Spinal cord (tissue), 10 donors: ENCODE data around the gene CADM1. TPM values are rescaled to one million over a fixed set of nuclear protein-coding genes. Genes with fewer than 3 reads are reported as not detected.
A peak's percentile ranks its signal among the peaks of the same experiment; 100 is the strongest.

Experiments
- DNase-seq, 6 donors: peaks; one replicate each; pipeline versions ENCODE4 v3.0.0 to v3.0.0-alpha.2; 2013 to 2015; ENCODE audit warnings: low spot score in 6 of 6, low read depth in 4 of 6
- H3K27ac ChIP-seq: one replicate; pipeline ENCODE4 v1.5.1; 2013; ENCODE audit warnings: low read depth, low read length, control low read depth
- H3K27me3 ChIP-seq: one replicate; pipeline ENCODE4 v1.6.1; 2013; ENCODE audit warnings: low read length; ENCODE audit not compliant: control insufficient read depth, insufficient read depth
- H3K36me3 ChIP-seq: one replicate; pipeline ENCODE4 v1.6.1; 2013; ENCODE audit warnings: low read length; ENCODE audit not compliant: control insufficient read depth, insufficient read depth
- H3K4me1 ChIP-seq: one replicate; pipeline ENCODE4 v1.6.1; 2013; ENCODE audit warnings: low read length; ENCODE audit not compliant: control insufficient read depth, insufficient read depth
- H3K4me3 ChIP-seq: one replicate; pipeline ENCODE4 v1.5.1; 2013; ENCODE audit warnings: low read depth, low read length, control low read depth
- H3K9me3 ChIP-seq: one replicate; pipeline ENCODE4 v1.6.1; 2013; ENCODE audit warnings: low read length; ENCODE audit not compliant: control insufficient read depth, insufficient read depth
- WGBS: methylation state at CpG from one replicate; pipeline ENCODE4 v1.1.5; 2013; ENCODE audit warnings: missing lambda C conversion rate; ENCODE audit not compliant: insufficient coverage; 5-methylcytosine and 5-hydroxymethylcytosine counted together
- polyA plus RNA-seq, 2 donors: library from polyadenylated mRNA; unstranded; fragments of 120-200 nt; gene quantifications; one replicate each; pipeline ENCODE4 v1.2.1, GENCODE V29; 2013; ENCODE audit not compliant: insufficient read length in 2 of 2
- total RNA-seq, 2 donors: library from RNA; depleted of rRNA in 1 of 2; stranded (reverse); fragments of 120-200 nt in 1 of 2; fragments of >200 nt in 1 of 2; gene quantifications; one replicate each; pipeline versions ENCODE4 v1.2.3 to v1.2.4, GENCODE V29; 2013 to 2014
- donor health status: healthy.

CADM1 gene
- total and polyA plus RNA-seq, 4 donors, result 106 to 180 (median 132) TPM

- peaks cover 16% of the 10 kb centered on the region for H3K4me1 ChIP-seq
- no peak overlapping the region for H3K4me3 ChIP-seq
- peaks cover 3% of the 10 kb centered on the region for H3K27me3 ChIP-seq
- no peaks in the 10 kb centered on the region for H3K36me3 ChIP-seq
- 22% methylated on average over 7 of the region's 8 CpGs for WGBS
- DNase-seq, result peak in 2 of 6 donors; percentile 57 to 61
- no peak overlapping the region for H3K27ac ChIP-seq
- no peaks in the 10 kb centered on the region for H3K9me3 ChIP-seq
Measured at GRCh38 chr11:115145324-115145723, 358.9 kb downstream of the CADM1 start.

GRCh38 chr11:115144914-115145313 is 359.3 kb downstream of the CADM1 start:
- Histone ChIP-seq H3K4me1 (peaks cover 16% of the 10 kb centered on the region), H3K9me3 (no peaks in the 10 kb centered on the region), H3K27ac (no peak overlapping the region), H3K36me3 (no peaks in the 10 kb centered on the region), H3K27me3 (peaks cover 3% of the 10 kb centered on the region), H3K4me3 (no peak overlapping the region)
- WGBS, result 24% methylated on average over 5 of the region's 7 CpGs
- DNase-seq, result peak in 2 of 6 donors; percentile 68 to 86

- peaks cover 16% of the 10 kb centered on the region for H3K4me1 ChIP-seq
- WGBS, result 96% methylated on average over 5 of the region's 5 CpGs
- no peak for DNase-seq
Measured at GRCh38 chr11:115144014-115144413, 360.2 kb downstream of the CADM1 start.

GRCh38 chr11:115141231-115142114 is 362.7 kb downstream of the CADM1 start:
- 77% methylated on average over 4 of the region's 13 CpGs for WGBS

More at GRCh38 chr11:115144014-115144413, 360.2 kb downstream of the CADM1 start:
- Histone ChIP-seq H3K4me3 (no peak overlapping the region), H3K27ac (no peak overlapping the region), H3K9me3 (no peaks in the 10 kb centered on the region), H3K27me3 (peaks cover 3% of the 10 kb centered on the region), H3K36me3 (no peaks in the 10 kb centered on the region)

GRCh38 chr11:115135936-115136335 is 368.3 kb downstream of the CADM1 start:
- Histone ChIP-seq H3K27me3 (no peaks in the 10 kb centered on the region), H3K9me3 (no peaks in the 10 kb centered on the region), H3K36me3 (no peaks in the 10 kb centered on the region), H3K27ac (no peak overlapping the region), H3K4me3 (no peak overlapping the region), H3K4me1 (no peaks in the 10 kb centered on the region)
- WGBS, result 88% methylated on average over 3 of the region's 3 CpGs
- no peak for DNase-seq

More at GRCh38 chr11:115141231-115142114, 362.7 kb downstream of the CADM1 start:
- Histone ChIP-seq H3K4me1 (peaks cover 16% of the 10 kb centered on the region), H3K27me3 (peaks cover 3% of the 10 kb centered on the region), H3K9me3 (no peaks in the 10 kb centered on the region), H3K36me3 (no peaks in the 10 kb centered on the region), H3K4me3 (no peak overlapping the region), H3K27ac (no peak overlapping the region)
- DNase-seq, result peak in 1 of 6 donors; percentile 71

- Histone ChIP-seq H3K4me1 (no peaks in the 10 kb centered on the region), H3K27ac (no peak overlapping the region), H3K9me3 (no peaks in the 10 kb centered on the region), H3K36me3 (no peaks in the 10 kb centered on the region), H3K27me3 (no peaks in the 10 kb centered on the region), H3K4me3 (no peak overlapping the region)
- WGBS, result 87% methylated on average over 11 of the region's 11 CpGs
- no peak for DNase-seq
Measured at GRCh38 chr11:115134926-115135325, 369.3 kb downstream of the CADM1 start.

GRCh38 chr11:115133475-115134209 is 370.6 kb downstream of the CADM1 start:
- Histone ChIP-seq H3K36me3 (no peaks in the 10 kb centered on the region), H3K4me3 (no peak overlapping the region), H3K9me3 (no peaks in the 10 kb centered on the region), H3K27me3 (no peaks in the 10 kb centered on the region), H3K27ac (no peak overlapping the region), H3K4me1 (no peaks in the 10 kb centered on the region)
- no peak for DNase-seq
- WGBS, result 100% methylated on average over 2 of the region's 5 CpGs

GRCh38 chr11:115132436-115133228 is 371.6 kb downstream of the CADM1 start:
- Histone ChIP-seq H3K4me1 (no peaks in the 10 kb centered on the region), H3K27ac (no peak overlapping the region), H3K27me3 (no peaks in the 10 kb centered on the region), H3K36me3 (no peaks in the 10 kb centered on the region), H3K9me3 (no peaks in the 10 kb centered on the region), H3K4me3 (no peak overlapping the region)
- WGBS, result 78% methylated on average over 1 of the region's 7 CpGs
- DNase-seq, result peak in 1 of 6 donors; percentile 86
